ENCODE measurements around the gene ABR. TPM values are rescaled to one million over a fixed set of nuclear protein-coding genes. Genes with fewer than 3 reads are reported as not detected.

Gene ABR
- total and polyA plus RNA-seq, 2 of the 13 experiments (the other 11 are each of a cell fraction or from before 2014, with no cell fraction given), result 12.4 to 40.4 TPM

DNA sequence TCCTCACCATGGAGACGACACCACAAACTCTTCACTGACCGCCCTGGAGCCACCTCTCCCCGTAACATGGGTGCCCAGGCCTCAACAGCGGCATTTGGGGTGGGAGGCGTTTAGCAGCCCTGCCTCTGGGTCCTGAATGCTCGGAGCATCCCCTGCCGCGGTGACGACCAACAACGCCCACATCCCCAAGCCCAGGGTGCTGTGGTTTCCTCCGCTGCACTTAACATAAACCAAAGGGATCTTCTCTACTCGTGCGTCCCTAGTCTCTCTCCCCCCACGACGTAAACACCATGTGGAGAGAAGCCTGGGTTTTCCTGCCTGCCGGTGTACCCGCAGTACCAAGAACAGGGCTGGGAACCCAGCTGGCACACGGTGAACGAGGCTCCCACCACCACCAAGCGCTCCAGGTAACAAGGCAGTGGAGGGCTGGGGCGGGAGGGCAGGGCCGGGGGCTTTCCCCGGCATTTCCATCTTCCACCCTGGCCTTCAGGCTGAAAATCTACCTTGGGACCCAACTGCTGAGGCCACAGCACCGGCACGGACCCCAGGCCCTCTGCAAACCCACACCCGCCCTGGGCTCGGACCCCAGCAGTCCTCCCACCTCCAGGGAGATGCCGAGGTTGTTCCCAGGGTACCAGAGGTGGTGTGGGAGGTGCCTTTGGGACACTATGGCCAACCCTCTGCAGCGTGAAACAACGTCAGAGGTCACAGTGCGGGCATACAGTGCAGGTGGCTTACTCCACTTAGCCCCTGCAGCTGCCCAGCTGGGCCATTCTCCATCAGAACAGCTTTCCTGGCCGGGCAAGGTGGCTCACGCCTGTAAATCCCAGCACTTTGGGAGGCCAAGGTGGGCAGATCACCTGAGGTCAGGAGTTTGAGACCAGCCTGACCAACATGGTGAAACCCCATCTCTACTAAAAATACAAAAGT is 128.5 kb downstream of the ABR start (continued):
- TF ChIP-seq, protein P1, sequence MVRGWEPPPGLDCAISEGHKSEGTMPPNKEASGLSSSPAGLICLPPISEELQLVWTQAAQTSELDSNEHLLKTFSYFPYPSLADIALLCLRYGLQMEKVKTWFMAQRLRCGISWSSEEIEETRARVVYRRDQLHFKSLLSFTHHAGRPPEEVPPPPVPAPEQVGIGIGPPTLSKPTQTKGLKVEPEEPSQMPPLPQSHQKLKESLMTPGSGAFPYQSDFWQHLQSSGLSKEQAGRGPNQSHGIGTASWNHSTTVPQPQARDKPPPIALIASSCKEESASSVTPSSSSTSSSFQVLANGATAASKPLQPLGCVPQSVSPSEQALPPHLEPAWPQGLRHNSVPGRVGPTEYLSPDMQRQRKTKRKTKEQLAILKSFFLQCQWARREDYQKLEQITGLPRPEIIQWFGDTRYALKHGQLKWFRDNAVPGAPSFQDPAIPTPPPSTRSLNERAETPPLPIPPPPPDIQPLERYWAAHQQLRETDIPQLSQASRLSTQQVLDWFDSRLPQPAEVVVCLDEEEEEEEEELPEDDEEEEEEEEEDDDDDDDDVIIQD (CRISPR knock-in tag; IDR thresholded peaks at IDR 0.05; ENCODE audit: low read depth), result no peak
- no peak for TF ChIP-seq ZNF556 (CRISPR knock-in tag; IDR thresholded peaks at IDR 0.05; ENCODE audit: borderline replicate concordance)
- no peak for TF ChIP-seq RFXANK (CRISPR knock-in tag; IDR thresholded peaks at IDR 0.05)
- TF ChIP-seq HDAC6 (IDR thresholded peaks at IDR 0.05; ENCODE audit: low read depth, low read length), result no peak
- TF ChIP-seq, protein P2, sequence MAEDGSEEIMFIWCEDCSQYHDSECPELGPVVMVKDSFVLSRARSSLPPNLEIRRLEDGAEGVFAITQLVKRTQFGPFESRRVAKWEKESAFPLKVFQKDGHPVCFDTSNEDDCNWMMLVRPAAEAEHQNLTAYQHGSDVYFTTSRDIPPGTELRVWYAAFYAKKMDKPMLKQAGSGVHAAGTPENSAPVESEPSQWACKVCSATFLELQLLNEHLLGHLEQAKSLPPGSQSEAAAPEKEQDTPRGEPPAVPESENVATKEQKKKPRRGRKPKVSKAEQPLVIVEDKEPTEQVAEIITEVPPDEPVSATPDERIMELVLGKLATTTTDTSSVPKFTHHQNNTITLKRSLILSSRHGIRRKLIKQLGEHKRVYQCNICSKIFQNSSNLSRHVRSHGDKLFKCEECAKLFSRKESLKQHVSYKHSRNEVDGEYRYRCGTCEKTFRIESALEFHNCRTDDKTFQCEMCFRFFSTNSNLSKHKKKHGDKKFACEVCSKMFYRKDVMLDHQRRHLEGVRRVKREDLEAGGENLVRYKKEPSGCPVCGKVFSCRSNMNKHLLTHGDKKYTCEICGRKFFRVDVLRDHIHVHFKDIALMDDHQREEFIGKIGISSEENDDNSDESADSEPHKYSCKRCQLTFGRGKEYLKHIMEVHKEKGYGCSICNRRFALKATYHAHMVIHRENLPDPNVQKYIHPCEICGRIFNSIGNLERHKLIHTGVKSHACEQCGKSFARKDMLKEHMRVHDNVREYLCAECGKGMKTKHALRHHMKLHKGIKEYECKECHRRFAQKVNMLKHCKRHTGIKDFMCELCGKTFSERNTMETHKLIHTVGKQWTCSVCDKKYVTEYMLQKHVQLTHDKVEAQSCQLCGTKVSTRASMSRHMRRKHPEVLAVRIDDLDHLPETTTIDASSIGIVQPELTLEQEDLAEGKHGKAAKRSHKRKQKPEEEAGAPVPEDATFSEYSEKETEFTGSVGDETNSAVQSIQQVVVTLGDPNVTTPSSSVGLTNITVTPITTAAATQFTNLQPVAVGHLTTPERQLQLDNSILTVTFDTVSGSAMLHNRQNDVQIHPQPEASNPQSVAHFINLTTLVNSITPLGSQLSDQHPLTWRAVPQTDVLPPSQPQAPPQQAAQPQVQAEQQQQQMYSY (CRISPR knock-in tag; IDR thresholded peaks at IDR 0.05), result no peak
- no peak for TF ChIP-seq ZNF451 (CRISPR knock-in tag; IDR thresholded peaks at IDR 0.05)
- TF ChIP-seq, protein P3, sequence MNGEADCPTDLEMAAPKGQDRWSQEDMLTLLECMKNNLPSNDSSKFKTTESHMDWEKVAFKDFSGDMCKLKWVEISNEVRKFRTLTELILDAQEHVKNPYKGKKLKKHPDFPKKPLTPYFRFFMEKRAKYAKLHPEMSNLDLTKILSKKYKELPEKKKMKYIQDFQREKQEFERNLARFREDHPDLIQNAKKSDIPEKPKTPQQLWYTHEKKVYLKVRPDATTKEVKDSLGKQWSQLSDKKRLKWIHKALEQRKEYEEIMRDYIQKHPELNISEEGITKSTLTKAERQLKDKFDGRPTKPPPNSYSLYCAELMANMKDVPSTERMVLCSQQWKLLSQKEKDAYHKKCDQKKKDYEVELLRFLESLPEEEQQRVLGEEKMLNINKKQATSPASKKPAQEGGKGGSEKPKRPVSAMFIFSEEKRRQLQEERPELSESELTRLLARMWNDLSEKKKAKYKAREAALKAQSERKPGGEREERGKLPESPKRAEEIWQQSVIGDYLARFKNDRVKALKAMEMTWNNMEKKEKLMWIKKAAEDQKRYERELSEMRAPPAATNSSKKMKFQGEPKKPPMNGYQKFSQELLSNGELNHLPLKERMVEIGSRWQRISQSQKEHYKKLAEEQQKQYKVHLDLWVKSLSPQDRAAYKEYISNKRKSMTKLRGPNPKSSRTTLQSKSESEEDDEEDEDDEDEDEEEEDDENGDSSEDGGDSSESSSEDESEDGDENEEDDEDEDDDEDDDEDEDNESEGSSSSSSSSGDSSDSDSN (CRISPR knock-in tag; IDR thresholded peaks at IDR 0.05), result no peak
- TF ChIP-seq ZNF605 (CRISPR knock-in tag; IDR thresholded peaks at IDR 0.05), result no peak
- no peak for TF ChIP-seq CEBPB (IDR thresholded peaks at IDR 0.05; ENCODE audit: borderline replicate concordance, low read depth, low read length)
- no peak for TF ChIP-seq ZNF569 (CRISPR knock-in tag; IDR thresholded peaks at IDR 0.05; ENCODE audit: borderline replicate concordance)
- TF ChIP-seq ZNF747 (CRISPR knock-in tag; IDR thresholded peaks at IDR 0.05; ENCODE audit: borderline replicate concordance), result no peak
- TF ChIP-seq, protein P4, sequence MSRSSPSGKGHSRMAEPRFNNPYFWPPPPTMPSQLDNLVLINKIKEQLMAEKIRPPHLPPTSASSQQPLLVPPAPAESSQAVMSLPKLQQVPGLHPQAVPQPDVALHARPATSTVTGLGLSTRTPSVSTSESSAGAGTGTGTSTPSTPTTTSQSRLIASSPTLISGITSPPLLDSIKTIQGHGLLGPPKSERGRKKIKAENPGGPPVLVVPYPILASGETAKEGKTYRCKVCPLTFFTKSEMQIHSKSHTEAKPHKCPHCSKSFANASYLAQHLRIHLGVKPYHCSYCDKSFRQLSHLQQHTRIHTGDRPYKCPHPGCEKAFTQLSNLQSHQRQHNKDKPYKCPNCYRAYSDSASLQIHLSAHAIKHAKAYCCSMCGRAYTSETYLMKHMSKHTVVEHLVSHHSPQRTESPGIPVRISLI (CRISPR knock-in tag; IDR thresholded peaks at IDR 0.05; ENCODE audit: borderline replicate concordance), result no peak
- TF ChIP-seq RBFOX2 (IDR thresholded peaks at IDR 0.05; ENCODE audit: low read depth, low read length), result no peak
- no peak for TF ChIP-seq IRF2 (CRISPR knock-in tag; IDR thresholded peaks at IDR 0.05)
- TF ChIP-seq ZNF790 (CRISPR knock-in tag; IDR thresholded peaks at IDR 0.05; ENCODE audit: borderline replicate concordance), result no peak
- TF ChIP-seq KLF13 (CRISPR knock-in tag; IDR thresholded peaks at IDR 0.05), result no peak
- no peak for TF ChIP-seq RFX3 (CRISPR knock-in tag; IDR thresholded peaks at IDR 0.05)
